Stimulated activated CD8-positive, alpha-beta memory T cell treated with anti-CD3 and anti-CD28 coated beads, Interleukin-12 subunit alpha, Interleukin-12 subunit beta, amount 100 ng/mL, for 4 hours (primary cell): Measurements from ENCODE around the gene CCR5AS.
"Not testable (repeated sequence)": the region's sequence is repeated elsewhere in the genome, so short reads cannot be mapped to it uniquely, and the experiment has no call there.

Source experiments
- DNase-seq: peaks from one replicate; pipeline ENCODE4 v3.0.0-alpha.2; 2020; ENCODE audit warnings: low read depth

The CCR5AS gene

GRCh38 chr3:46354984-46355383 lies 51.9 kb downstream of the CCR5AS start:
- no peak for DNase-seq

- DNase-seq = no peak
Observed at GRCh38 chr3:46354478-46354877, 52.4 kb downstream of the CCR5AS start.

- no peak for DNase-seq
Observed at GRCh38 chr3:46353647-46354410, 53.0 kb downstream of the CCR5AS start, which contains the start of gene CCR2. CCR2 (plus strand) TSS chr3:46354111; CDS start chr3:46357528, 3,417 bp downstream.

GRCh38 chr3:46353090-46353489 lies 53.8 kb downstream of the CCR5AS start:
- DNase-seq = no peak

- DNase-seq = no peak
Observed at GRCh38 chr3:46351646-46352045, 55.2 kb downstream of the CCR5AS start.

GRCh38 chr3:46350262-46350565 lies 56.7 kb downstream of the CCR5AS start:
- no peak for DNase-seq

- DNase-seq = no peak
Observed at GRCh38 chr3:46349484-46350261, 57.2 kb downstream of the CCR5AS start.

GRCh38 chr3:46348823-46349482 lies 57.9 kb downstream of the CCR5AS start:
- DNase-seq = no peak

- no peak for DNase-seq
Observed at GRCh38 chr3:46344476-46344875, 62.4 kb downstream of the CCR5AS start.

GRCh38 chr3:46338840-46339239 lies 68.0 kb downstream of the CCR5AS start:
- no peak for DNase-seq

- DNase-seq = no peak
Observed at GRCh38 chr3:46337911-46338310, 69.0 kb downstream of the CCR5AS start.

GRCh38 chr3:46335541-46335940 lies 71.3 kb downstream of the CCR5AS start:
- DNase-seq = no peak

GRCh38 chr3:46334741-46335478 lies 72.0 kb downstream of the CCR5AS start:
- DNase-seq = no peak

GRCh38 chr3:46330676-46331075 lies 76.2 kb downstream of the CCR5AS start:
- DNase-seq = not testable (repeated sequence)

- DNase-seq = no peak
Observed at GRCh38 chr3:46325645-46326300, 81.1 kb downstream of the CCR5AS start.

GRCh38 chr3:46324036-46324435 lies 82.8 kb downstream of the CCR5AS start:
- DNase-seq = no peak

- DNase-seq = no peak
Observed at GRCh38 chr3:46321461-46322104, 85.3 kb downstream of the CCR5AS start.

GRCh38 chr3:46318207-46318927 lies 88.5 kb downstream of the CCR5AS start:
- DNase-seq = no peak

GRCh38 chr3:46316206-46316605 lies 90.7 kb downstream of the CCR5AS start:
- no peak for DNase-seq

- DNase-seq = no peak
Observed at GRCh38 chr3:46314517-46314916, 92.3 kb downstream of the CCR5AS start.
